VCaP (cell line): ENCODE data around the gene DYNLT3.
A peak's percentile ranks its signal among the peaks of the same experiment; 100 is the strongest.

Experiments
- H3K27ac ChIP-seq: fragments of 450-650 bp; 2 replicates; pipeline ENCODE4 v1.5.1; 2017
- CTCF ChIP-seq: fragments of 450-650 bp; conservative IDR thresholded peaks from 2 replicates; pipeline ENCODE4 v1.5.1; 2017; ENCODE audit warnings: mild to moderate bottlenecking, moderate library complexity

The DYNLT3 gene

GRCh38 chrX:37846141-37846540 lies 1.2 kb downstream of the DYNLT3 start:
- no peak for TF ChIP-seq CTCF
- H3K27ac ChIP-seq = no peak overlapping the region

DNA sequence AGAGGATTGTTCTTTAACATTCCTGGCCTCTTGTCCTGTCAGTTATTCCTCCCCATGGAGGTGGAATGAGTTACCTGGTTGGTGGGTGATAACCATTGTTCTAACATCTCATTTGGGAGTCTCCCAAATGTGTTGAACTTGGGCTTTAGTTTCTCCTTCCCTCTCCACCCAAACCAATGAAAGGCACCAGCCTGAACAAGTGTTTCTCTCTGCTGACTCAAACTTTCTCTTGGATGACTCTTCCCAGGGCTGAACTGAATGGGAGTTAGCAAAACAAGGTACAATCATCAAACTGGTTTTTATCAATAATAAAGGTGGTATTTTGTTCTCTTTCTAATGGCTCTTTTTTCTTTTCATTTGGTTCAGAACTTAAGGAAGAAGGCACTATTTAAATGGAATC lies 2.7 kb downstream of the DYNLT3 start:
- TF ChIP-seq CTCF = no peak
- no peak overlapping the region for H3K27ac ChIP-seq

DNA sequence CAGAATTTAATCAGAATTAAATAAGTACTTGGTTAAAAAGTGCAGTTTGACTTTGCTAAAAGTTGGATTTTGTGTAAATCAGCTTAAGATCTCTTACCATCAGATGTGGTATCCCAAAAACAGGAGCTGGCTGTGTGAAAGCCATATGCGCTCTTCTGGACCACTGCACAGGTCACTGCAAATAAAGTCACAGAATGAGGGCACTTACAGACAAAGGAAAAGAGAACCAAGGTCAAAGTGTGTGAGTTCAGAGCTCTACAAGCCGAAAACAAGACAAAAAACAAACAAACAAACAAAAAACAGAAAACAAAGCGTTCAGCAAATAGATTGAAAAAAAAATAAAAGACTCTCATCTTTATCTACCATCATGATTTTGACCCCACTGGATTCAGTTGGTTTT lies 6.4 kb downstream of the DYNLT3 start:
- H3K27ac ChIP-seq = no peak overlapping the region
- TF ChIP-seq CTCF = no peak

DNA sequence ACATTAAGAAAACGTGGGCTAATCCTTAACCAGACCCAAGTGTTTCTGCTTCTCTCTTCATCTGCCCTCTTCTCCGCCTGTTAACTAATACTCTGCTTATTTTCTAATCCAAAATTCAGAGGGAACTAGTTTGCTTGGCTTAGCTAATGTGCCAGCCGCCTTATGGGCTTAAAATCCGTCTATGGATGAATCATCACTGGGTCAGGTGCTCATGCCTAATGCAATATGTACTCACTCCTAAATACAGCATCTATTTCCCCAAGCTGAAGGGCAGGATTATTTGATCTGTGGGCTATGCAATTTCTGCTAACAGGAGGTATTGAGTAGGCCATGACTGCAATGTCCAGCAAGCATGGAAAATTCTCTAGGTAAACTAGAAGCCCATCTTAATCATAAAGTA lies 12.4 kb downstream of the DYNLT3 start:
- TF ChIP-seq CTCF = no peak
- H3K27ac ChIP-seq = no peak overlapping the region

GRCh38 chrX:37830371-37830770 lies 17.0 kb downstream of the DYNLT3 start:
- no peak for TF ChIP-seq CTCF

GRCh38 chrX:37829721-37830120 lies 17.6 kb downstream of the DYNLT3 start:
- no peak overlapping the region for H3K27ac ChIP-seq

More at GRCh38 chrX:37830371-37830770, 17.0 kb downstream of the DYNLT3 start:
- H3K27ac ChIP-seq = no peak overlapping the region

DNA sequence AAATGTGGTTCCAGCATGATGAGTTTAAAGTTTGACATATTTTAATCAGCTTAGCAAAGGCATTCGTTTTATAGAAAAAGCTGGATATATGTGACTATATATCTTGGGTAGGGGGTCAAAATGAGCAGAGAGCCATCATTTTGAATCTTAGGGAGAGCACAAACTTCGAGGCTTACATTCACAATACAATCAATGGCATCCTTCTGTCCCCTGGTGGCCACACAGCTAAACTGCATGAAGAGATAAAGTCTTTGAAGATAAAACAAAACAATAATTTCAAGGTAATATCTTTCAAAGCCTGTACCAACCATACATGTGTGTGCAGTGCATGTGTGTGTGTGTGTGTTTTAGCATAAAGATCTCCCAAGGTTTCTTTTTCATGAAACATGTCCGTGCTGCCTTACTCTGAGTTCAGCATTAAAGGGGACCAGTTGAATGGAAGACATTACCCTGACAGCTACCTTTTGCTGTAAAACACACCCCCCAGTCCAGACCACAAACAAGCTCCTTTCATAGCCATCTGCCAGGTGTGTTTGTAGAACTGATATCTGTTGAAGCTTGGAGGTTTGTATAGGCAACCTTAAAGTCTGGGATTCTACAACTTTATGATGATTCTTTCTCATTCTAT lies 22.0 kb downstream of the DYNLT3 start:
- TF ChIP-seq CTCF = peak; percentile 90
- peak overlapping the region; percentile 75 for H3K27ac ChIP-seq

More at GRCh38 chrX:37829721-37830120, 17.6 kb downstream of the DYNLT3 start:
- no peak for TF ChIP-seq CTCF
